HG03280 (cell line): Measurements from ENCODE around the gene SH3D19.
A peak's percentile ranks its signal among the peaks of the same experiment; 100 is the strongest.
"Not testable (repeated sequence)": the region's sequence is repeated elsewhere in the genome, so short reads cannot be mapped to it uniquely, and the experiment has no call there.

ENCODE experiments used
- ATAC-seq: cut with Tn5 transposase; IDR thresholded peaks from one replicate; pipeline ENCODE4 v1.9.1; 2021; ENCODE audit warnings: mild to moderate bottlenecking, moderate library complexity; ENCODE audit not compliant: unreplicated experiment

Gene SH3D19

DNA sequence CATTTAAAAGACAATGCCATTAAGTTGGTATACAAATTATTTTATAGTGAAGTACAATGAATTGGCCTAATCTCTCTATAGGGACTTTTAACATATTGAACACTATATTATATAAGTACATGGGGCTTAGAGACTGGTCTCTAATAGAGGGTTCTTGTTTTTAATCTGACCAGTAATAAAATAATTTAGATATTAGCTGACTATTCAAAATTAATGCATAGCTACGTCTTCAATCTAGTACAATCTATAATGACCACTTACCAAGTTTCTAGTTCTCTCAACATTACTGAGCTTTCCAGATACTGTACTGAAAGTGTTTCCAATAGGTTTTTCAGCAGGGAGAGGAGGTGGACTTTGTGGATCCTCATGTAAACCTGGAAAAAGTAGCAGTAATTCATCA, 166.4 kb downstream of the SH3D19 start:
- no peak for ATAC-seq

DNA sequence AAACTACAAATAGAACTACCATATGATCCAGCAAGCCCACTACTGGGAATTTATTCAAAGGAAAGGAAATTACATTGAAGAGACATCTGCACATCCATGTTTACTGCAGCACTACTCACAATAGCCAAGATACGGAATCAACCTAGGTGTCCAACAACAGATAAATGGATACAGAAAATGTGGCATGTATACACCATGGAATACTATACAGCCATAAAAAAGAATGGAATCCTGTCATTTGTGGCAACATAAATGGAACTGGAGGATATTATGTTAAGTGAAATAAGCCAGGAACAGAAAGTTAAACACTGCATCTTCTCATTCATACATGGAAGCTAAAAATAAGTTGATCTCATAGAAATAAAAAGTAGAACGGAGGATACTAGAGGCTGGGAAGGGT, 167.9 kb downstream of the SH3D19 start:
- no peak for ATAC-seq

DNA sequence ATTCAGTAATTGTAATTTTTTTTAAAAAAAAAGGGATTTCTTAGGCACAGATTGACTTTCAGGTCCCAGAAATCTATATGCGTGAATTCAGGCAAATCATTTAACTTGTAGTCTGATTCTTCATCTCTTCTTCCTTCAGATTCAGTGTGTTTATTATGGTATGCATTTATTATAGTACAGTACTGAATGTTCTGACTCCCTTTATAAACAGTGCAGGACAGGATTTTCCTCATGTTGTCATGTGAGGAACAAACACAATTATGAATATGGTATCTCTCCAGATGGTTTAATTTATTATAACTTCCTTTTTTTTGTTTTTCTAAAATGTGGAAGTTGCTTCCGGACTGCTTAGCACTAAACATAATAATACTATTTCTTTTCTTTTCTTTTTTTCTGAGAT, 171.8 kb downstream of the SH3D19 start:
- ATAC-seq: no peak

DNA sequence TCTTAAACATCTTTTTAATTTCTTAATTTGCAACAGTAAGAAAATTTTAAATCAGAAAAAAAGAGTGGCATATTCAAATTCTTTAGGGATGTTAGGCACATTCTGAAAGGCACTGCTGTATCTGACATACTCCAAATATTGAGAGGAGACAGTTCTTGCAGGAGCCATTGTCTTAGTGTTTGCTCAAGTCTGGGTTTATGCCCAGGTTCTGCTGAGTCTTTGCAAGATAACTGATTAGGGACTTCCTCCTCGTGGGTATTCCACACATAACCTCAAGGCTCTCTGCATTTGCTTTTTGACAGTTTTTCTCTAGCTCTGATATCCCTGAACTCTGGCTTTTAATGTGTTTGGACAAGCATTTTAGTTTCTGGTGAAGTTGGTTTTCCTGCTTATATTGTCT, 173.4 kb downstream of the SH3D19 start:
- no peak for ATAC-seq

DNA sequence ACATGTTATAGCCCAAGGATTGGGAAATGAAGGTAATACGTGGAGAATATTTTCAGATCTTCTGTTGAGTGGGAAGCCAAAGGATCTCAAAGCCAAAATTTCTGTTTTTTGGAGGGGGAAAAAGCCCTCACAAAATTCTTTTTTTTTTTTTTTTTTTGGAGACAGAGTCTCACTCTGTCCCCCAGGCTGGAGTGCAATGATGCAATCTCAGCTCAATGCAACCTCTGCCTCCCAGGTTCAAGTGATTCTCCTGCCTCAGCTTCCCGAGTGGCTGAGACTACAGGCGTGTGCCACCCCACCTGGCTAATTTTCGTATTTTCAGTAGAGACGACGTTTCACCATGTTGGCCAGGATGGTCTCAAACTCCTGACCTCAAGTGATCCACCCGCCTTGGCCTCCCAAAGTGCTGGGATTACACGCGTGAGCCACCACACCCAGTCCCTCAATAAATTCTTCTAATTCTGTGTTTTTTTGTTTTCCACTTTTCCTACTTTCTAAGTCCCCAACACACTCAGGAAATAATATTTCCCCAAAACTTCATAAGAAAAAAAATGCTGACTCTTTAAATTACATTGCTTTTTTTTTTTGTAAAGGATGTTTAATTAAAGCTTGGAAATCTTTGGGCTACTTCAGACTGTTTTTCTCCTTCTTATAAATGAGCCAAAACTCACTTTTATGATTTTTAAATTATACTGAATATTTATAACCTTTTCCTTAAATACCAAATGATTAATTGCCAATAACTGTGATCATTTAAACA, 174.4 kb downstream of the SH3D19 start:
- ATAC-seq: no peak

DNA sequence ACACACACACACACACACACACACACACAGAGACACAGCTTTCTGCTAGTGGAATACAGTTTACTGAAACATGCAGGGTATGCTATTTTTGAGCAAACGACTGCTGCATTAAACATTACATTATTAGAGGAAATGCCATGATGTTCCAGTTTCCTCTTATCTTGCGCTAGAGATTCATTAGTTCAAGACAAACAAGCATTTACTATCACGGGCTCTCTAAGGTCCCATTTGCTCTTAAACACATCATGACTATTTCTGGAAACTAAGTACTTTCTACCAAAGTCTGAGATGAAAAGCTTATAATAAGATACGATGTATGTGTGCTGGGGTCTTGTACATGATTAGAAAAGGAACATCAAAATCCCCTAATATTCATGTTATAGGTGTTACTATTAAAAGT, 177.1 kb downstream of the SH3D19 start:
- ATAC-seq: no peak

DNA sequence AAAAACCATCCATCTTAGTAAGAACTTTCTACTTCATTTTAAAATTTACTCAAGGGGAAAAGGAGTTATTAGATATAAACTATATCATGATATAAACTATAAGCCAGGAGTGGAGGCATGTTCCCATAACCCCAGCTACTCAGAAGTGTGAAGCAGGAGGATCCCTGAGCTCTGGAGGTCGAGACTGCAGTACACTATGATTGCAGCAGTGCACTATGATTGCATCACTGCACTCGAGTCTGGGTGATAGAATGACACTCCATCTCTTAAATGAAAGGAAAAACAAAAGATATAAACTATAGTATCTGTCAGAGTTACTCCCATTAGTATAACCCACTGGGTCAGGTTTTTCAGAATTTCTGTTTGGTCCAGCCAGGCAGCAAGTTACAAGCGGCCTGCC, 178.4 kb downstream of the SH3D19 start:
- ATAC-seq: no peak

DNA sequence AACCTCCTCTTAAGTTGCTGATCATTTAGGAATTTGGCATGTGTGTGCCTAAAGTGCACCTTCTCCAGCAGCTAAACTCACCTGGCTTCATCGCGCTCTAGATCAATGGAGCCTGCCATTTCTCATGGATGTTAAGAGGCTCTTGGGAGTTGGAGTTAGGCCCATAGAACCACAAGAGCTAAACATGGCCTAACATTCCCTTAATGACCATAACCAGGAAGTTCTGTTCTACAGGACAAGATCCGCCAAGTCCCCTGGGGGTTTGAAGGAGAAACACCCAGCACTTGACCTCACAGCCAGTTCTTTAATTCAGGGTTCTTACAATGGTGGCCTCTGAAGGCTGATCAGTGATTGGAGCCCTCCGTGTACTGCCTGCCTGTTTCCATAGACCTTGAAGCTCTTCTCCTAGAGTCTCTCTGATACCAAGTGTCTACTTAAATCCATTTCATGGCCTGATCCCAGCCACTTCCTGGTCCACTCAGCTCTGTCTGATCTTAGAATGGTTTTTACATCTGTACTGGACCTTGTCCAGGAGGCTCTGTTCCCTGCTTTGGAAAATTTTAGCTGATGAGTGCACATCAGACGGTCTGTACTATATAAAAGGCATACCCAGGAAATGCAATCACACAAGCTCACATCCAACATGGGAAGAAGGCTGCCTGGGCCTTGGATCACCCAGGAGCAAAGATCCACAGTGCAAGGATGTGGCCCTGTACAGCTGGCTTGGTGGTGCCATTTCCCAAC, 180.9 kb downstream of the SH3D19 start:
- ATAC-seq: no peak

DNA sequence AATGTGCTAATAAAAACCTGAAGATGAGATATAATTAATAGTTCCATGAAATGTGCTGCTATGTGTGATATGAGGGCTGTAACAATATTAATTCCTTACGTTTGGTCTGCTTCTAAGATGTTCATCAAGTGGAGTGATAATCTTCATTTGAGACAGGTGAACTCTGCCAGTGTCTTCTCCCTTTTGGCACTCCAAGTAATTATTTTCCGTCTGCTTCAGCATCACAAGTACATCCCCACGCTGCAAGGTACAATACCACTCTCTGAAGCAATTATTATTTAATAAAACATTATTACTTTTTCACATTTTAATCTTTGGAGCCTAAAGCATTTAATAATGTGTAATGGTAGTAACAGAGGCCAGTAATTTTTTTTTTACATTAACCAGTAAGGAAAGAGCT, 181.6 kb downstream of the SH3D19 start:
- ATAC-seq: no peak

DNA sequence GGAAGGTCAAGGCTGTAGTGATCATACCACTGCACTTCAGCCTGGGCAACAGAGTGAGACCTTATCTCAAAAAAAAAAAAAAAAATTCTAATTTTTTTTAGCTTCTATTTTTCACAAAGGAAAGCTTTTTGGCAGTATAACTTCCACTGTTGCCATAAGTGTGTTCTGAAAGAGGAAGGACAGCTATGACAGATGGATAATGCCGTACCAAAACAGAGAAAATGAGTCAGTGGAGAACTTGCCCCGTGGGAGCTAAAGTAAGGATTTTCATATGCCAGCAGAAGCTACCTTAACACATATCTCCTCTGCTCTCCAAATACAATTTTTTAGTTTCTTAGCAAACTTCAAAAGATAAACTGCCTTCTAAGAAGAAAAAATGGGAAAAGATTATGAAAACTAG, 182.2 kb downstream of the SH3D19 start:
- ATAC-seq: no peak

DNA sequence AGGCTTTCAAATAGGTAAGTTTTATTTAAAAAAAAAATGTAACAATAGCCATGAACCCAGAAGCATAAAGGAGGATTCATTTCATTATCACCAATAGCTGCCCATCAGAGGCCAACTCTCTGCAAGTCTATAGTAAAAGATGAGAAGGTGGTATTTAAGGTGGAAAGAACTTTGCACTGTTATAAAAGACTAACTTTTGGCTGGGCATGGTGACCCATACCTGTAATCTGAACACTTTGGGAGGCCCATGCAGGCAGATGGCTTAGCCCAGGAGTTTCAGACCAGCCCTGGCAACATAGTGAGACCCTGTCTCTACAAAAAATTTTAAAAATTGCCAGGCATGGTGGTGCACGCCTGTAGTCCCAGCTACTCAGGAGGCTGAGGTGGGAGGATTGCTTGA, 182.6 kb downstream of the SH3D19 start:
- ATAC-seq: no peak

DNA sequence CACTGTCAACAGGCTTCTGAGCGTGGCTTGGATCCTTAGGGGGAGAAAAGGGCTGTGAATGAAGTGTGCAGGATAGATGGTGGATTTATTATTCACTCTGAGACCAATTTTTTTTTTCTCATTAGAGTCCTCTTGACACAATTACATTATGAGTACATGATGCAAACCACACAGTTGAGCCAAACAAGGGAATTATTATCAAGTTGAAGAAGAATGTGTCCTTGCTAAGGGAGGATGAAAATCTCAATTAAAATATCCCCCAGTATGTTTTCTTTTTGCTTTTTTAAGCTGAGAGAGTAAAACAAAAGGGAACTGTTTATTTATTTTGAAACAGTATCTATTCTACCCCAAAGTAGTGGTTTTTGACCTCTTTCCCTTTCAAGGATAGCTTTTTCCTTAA, 185.6 kb downstream of the SH3D19 start:
- ATAC-seq: no peak

DNA sequence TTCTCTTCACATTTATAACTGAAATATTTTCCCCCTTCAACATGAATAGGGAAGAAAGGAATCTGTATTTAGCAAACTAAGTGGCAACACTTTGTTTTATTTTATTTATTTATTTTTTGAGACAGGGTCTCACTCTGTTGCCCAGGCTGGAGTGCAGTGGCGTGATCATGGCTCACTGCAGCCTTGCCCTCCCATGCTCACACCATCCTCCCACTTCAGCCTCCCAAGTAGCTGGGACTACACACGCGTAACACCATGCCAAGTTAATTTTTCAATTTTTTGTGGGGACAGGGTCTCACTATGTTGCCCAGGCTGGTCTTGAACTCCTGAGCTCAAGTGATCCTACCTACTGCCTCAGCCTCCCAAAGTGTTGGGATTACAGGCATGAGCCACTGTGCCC, 189.4 kb downstream of the SH3D19 start:
- not testable (repeated sequence) for ATAC-seq

DNA sequence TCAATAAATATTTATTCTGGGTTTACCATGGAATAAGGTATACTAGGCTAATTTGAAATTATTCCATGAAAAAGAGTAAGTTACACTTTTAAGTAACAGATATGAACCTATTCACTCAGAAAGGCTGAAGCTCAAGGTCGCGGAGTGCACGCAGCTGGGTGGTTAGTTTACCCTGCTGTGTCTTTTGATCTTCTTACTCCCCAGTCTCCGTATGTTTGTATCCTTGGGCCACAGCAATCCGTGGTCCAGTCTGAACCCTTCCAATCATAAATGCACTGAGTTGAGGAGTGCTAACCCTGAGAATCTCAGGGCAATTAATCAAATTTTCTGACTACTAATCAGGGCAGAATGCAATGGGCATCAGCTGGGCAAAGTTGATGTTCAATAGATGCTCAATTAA, 192.1 kb downstream of the SH3D19 start:
- ATAC-seq: no peak

DNA sequence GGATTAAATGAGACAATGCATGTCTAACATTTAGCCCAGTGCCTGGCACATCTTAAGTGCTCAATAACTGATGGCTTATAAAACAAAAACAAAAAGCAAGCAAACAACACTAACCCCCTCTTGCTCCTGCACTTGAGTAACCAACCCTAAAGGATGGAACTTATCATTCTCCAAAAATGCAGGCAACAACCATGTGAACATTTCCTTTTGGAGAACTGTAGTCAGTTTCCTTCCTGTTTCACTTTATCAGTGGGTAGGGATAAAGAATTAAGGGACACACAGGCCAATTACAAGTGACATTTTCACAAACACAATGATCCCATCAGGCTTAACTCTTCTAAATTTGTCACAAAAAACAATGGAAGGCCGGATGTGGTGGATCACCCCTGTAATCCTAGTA, 195.6 kb downstream of the SH3D19 start:
- ATAC-seq: no peak

DNA sequence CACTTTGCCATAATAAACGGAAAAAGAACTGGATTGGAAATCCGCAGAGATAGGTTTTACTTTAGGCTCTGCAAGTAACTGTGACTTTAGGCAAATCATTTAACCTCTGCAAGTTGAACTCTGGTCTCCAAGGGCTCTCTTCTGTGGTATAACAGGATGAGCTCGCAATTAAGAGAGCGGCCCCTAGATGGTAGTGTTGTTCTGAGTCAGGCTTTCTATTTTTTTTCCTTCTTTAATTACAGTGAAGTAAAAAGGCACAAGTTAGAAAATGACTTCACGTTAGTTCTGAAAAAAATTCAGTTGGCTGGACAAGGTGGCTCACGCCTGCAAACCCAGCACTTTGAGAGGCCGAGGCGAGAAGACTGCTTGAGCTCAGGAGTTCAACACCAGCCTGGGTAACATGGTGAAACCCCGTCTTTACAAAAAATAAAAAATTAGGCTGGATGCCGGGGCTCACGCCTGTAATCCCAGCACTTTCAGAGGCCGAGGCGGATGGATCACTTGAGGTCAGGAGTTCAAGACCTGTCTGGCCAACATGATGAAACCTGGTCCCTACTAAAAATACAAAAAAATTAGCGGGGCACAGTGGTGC, 207.9 kb downstream of the SH3D19 start:
- ATAC-seq: peak; percentile 96

DNA sequence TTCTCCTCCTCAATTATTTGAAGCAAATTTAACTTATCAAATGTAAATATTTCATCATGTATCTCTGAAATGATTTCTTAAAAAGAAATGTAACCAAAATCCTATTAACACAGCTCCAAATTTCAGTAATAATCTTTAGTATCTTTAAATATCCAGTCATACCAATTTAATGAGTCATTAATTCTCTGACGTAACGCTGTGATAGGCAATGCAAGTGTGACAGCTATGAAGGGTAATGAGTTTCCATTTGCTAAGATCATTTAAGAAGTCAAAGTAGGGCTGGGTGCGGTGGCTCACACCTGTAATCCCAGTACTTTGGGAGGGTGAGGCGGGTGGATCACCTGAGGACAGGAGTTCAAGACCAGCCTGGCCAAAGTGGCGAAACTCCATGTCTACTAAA, 210.4 kb downstream of the SH3D19 start:
- ATAC-seq: no peak

DNA sequence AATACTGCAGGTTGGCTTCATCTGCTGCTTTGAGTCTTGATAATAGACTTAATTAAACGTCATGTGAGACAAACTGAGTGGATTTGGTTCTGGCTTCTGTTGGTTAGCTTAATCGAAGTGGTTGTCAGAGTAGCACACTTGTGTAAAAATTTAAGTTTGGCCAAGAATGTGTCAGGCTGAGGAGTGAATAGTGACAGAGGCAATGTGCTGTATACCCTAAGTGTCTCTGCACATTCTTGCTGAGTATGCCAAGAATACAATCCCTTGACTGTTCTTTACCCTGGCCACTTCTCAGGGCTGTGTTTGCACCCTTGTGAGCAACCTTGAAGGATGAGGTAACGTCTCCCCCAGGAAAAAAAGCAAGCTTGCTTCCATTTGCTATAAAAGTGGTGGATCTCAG, 211.1 kb downstream of the SH3D19 start:
- ATAC-seq: no peak

DNA sequence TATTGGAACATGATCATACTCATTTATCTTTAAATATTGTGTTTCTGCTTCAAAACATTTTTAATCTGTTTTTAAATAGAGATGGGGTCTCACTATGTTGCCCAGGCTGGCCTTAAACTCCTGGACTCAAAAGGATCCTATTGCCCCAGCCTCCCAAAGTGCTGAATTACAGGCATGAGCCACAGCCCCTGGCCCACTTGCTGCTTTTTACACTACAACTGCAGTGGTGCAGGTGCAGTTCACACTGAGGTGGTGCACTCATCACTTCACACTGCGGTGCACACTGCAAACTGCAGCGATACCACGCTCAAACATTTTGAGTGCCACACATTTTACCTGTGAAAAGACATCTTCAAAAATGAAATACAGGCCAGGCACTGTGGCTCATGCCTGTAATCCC, 215.2 kb downstream of the SH3D19 start:
- no peak for ATAC-seq

DNA sequence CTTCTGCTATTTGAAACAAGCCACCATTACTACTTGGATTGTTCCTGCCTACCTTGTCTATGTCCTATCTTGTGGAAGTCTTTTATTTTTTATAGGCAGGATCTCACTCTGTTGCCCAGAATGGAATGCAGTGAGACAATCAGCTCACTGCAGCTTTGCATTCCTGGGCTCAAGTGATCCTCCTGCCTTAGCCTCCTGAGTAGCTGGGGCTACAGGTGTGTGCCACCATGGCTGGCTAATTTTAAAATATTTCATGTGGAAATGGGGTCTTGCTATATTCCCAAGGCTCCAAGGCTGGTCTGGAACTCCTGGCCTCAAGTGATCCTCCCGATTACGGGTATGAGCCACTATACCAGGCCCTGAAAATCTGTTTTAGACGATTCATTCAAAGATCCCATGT, 218.3 kb downstream of the SH3D19 start:
- ATAC-seq: no peak

DNA sequence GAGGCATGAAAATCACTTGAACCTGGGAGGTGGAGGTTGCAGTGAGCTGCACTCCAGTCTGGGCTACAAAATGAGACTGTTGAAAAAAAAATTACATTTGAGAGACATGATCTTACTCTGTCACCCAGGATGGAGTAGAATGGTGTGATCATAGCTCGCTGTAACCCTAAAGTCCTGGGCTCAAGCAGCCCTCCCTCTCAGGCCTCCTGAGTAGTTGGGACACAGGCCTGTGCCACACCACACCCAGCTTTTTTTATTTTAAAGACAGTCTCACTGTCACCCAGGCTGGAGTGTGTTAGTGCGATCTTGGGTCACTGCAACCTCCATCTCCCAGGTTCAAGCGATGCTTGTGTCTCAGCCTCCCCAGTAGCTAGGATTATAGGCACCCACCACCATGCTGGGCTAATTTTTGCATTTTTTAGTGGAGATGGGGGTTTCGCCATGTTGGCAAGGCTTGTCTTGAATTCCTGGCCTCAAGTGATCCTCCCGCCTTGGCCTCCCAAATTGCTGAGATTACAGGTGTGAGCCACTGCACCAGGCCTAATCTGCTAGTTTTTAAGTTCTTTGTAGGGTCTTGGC, 219.9 kb downstream of the SH3D19 start:
- no peak for ATAC-seq

DNA sequence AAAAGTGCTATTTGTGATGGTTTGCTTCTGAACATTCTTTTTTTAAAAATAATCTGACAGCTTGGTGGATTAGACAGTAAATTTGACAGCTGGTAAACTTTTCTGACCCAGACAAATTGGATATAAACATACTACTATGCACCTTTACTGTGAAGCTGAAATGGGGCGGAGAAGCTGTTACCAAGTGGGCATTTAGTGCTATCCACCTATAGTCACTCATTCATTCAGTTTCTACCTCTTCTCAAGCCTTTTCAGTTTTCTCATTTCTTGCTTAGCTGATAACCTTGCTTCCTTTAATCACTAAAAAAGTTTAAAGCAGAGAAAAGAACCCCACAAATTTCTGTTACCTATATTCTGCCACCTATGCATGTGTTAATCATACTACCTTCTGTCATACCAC, 220.8 kb downstream of the SH3D19 start:
- ATAC-seq: no peak
